Ascending aorta (tissue), 2 donors: ENCODE data around the gene RTN4RL2. TPM values are rescaled to one million over a fixed set of nuclear protein-coding genes. Genes with fewer than 3 reads are reported as not detected.

Source experiments
- DNase-seq, 2 donors: peaks; one replicate each; pipeline ENCODE4 v3.0.0-alpha.2; 2019; ENCODE audit warnings: low spot score in 2 of 2
- H3K27ac ChIP-seq, 2 donors: fragments of 200-600 bp; sonication (generic); one replicate each; pipeline ENCODE4 v1.5.1; 2016 to 2017; ENCODE audit warnings: mild to moderate bottlenecking in 1 of 2
- H3K27me3 ChIP-seq: fragments of 200-600 bp; sonication (generic); one replicate; pipeline ENCODE4 v1.5.1; 2017
- H3K36me3 ChIP-seq, 2 donors: fragments of 200-600 bp; sonication (generic); one replicate each; pipeline ENCODE4 v1.5.1; 2016
- H3K4me1 ChIP-seq, 2 donors: fragments of 200-600 bp; sonication (generic); one replicate each; pipeline ENCODE4 v1.5.1; 2016 to 2017; ENCODE audit warnings: mild to moderate bottlenecking in 1 of 2
- H3K4me3 ChIP-seq, 2 donors: fragments of 200-600 bp; sonication (generic); one replicate each; pipeline ENCODE4 v1.5.1; 2016 to 2017; ENCODE audit warnings: mild to moderate bottlenecking in 1 of 2
- H3K9me3 ChIP-seq, 2 donors: fragments of 200-600 bp; sonication (generic); one replicate each; pipeline ENCODE4 v1.5.1; 2016
- intact Hi-C: fragments of 100-400 bp; cut with DNase I; formaldehyde crosslinking; loops from one replicate; pipeline ENCODE4 v1.15.1; 2023
- total RNA-seq: library from RNA; depleted of rRNA; stranded (reverse); fragments of >200 nt; gene quantifications from one replicate; pipeline ENCODE4 v1.1.0, GENCODE V29; 2016
- TF ChIP-seq, protein P1 (sequence below), 3 experiments: fragments of 200-600 bp in 2 of 3; fragments of 450-650 bp in 1 of 3; sonication (generic) in 2 of 3; IDR thresholded peaks; one replicate each; pipeline ENCODE4 v1.5.1; 2016 to 2019; ENCODE audit warnings: antibody characterized with exemption in 3 of 3, mild to moderate bottlenecking in 1 of 3, moderate library complexity in 1 of 3

Gene RTN4RL2
- total RNA-seq, 1 donor from 2014 or later: 0.64 TPM

DNA sequence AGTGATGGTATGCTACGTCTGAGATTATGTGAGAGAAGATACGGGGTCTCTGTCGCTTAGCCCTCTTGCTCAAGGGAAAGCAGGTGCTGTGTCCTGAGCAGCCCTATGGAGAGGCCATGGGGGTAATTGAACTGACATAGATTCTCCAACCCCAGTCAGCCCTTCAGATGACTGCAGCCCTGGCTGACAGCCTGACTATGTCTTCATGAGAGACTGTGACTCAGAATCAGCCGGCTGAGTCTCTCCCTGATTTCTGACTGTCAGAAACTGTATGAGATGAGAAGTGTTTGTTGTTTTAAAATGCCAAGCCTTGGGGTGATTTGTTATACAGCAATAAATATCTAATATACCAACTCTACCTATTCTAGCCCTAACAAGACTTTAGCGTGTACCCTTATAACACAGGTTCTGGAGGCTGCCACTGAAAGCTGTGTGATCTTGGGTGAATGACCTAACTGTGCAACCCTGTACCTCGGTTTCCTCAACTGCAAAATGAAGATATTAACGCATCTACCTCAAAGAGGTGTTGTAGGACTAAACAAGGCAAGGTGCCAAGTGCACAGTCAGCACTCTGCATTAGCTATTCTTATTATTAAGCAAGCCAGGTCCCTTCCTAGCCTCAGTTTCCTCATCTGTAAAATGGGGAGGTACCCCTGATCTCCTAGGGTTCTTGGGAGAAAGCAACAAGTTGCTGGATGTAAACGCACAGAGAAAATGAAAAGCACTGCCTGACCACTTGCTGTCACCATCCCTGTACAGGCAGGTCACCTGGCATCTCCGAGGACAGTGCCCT lies 30.3 kb downstream of the RTN4RL2 start:
- no peak overlapping the region for H3K27ac ChIP-seq
- H3K27me3 ChIP-seq: no peaks in the 10 kb centered on the region
- H3K36me3 ChIP-seq: peaks cover 29 to 50% of the 10 kb centered on the region in 2 donors
- DNase-seq: no peak
- intact Hi-C loops: loop anchor here (10.0 kb wide), 1 partner anchor 166 kb away; the partner anchor contains the start of gene TNKS1BP1
- TF ChIP-seq, protein P1, sequence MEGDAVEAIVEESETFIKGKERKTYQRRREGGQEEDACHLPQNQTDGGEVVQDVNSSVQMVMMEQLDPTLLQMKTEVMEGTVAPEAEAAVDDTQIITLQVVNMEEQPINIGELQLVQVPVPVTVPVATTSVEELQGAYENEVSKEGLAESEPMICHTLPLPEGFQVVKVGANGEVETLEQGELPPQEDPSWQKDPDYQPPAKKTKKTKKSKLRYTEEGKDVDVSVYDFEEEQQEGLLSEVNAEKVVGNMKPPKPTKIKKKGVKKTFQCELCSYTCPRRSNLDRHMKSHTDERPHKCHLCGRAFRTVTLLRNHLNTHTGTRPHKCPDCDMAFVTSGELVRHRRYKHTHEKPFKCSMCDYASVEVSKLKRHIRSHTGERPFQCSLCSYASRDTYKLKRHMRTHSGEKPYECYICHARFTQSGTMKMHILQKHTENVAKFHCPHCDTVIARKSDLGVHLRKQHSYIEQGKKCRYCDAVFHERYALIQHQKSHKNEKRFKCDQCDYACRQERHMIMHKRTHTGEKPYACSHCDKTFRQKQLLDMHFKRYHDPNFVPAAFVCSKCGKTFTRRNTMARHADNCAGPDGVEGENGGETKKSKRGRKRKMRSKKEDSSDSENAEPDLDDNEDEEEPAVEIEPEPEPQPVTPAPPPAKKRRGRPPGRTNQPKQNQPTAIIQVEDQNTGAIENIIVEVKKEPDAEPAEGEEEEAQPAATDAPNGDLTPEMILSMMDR (IDR thresholded peaks at IDR 0.05): no peak
- no peaks in the 10 kb centered on the region for H3K4me1 ChIP-seq
- no peaks in the 10 kb centered on the region for H3K9me3 ChIP-seq
- H3K4me3 ChIP-seq: no peak overlapping the region

DNA sequence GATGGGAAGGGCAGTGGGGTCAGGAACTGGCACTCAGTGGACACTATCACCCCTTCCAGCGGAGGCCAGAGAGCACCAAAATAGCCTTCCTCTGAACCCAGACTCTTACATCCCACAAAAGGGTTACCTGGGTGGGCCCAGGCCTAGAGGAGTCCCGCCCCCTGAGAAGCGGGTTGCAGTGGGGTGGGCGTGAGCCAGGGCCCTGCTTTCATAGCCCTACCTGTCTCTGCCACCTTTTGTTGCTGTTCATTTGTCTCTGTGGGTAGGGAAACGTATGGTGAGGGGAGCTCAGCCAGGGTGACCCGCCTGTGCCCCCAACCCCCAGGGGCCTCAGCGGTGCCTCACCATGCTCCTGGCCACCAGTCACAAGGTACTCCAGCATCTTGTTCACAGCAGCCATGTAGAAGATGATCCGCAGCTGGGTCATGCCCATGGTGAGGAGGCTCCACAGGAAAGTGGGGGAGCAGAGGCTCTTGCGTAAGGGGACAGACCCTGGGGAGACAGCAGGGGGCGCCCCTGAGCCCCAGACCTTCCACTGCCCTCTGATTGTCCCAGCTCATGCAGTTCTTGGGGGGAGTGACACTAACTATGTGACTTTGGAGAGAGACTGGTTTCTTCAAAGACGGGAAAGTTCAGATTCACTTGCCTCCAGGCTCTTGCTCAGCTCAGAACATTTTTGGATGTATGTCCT lies 31.2 kb downstream of the RTN4RL2 start:
- peaks cover 24 to 43% of the 10 kb centered on the region in 2 donors for H3K36me3 ChIP-seq
- H3K4me3 ChIP-seq: no peak overlapping the region

DNA sequence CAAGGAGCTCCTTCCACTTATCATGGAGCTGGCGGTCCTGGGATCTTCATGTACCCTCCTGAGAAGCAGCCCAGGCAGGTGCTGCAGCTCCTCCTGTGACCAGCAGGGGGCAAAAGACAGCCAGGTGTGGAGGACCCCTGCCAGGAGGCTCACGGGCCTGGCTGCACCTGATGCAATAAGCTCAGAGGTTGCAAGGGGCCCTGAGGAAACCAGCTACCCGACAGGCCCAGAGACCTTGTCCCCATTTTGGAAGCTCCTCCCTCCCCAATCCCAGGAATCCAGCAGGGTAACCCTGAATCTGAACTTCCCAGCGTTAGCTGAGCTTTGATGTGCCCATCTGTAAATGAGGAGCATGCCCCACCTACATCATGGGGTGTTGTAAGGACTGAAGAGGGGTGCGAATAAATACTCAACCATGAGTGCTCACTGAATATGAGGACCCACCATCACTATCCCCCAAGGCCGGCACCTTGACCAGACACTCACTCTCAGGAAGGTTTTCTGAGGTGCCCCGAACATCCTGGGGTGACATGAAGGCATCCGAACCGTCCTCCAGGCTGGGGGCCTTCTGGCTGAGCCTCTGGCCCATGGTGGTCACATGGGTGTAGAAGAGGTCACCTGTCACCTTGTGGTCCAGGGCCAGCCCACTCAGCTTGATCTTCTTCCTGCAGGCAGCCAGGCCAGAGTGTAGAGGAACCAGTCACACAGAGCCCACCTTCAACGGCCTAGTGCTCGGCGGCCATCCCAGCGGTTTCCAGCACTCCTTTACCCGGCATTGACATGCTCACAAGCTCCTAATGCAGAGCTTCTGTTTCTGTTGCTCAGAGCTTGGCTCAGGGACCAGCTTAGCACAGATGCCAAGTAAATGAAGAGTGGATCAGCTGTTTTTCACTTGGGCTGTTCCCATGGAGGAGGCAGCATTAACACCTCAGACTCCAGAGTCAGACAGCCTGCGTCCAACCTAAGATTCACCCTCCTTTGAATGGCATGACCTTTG lies 33.5 kb downstream of the RTN4RL2 start:
- TF ChIP-seq, protein P1 (IDR thresholded peaks at IDR 0.05): peak; percentile 71 to 94 (median 91)
- peak in 1 of 2 donors; percentile 76 for DNase-seq
- Histone ChIP-seq H3K27me3 (no peaks in the 10 kb centered on the region), H3K27ac (no peak overlapping the region), H3K9me3 (no peaks in the 10 kb centered on the region), H3K4me3 (no peak overlapping the region), H3K36me3 (peaks cover 12 to 29% of the 10 kb centered on the region in 2 donors), H3K4me1 (peaks cover 0 to 1% of the 10 kb centered on the region in 2 donors)
- intact Hi-C loops: loop anchor here (1.0 to 10.0 kb wide), 2 partner anchors 33 to 169 kb away; partner anchors contain the start of gene TNKS1BP1

More for the DNA sequence above, 31.2 kb downstream of the RTN4RL2 start:
- DNase-seq: no peak
- intact Hi-C loops: loop anchor here (10.0 kb wide), 1 partner anchor 167 kb away; the partner anchor contains the start of gene TNKS1BP1
- Histone ChIP-seq H3K4me1 (no peaks in the 10 kb centered on the region), H3K27me3 (no peaks in the 10 kb centered on the region), H3K9me3 (no peaks in the 10 kb centered on the region), H3K27ac (no peak overlapping the region)
- TF ChIP-seq, protein P1 (IDR thresholded peaks at IDR 0.05): peak; percentile 20 to 50 (median 37)

DNA sequence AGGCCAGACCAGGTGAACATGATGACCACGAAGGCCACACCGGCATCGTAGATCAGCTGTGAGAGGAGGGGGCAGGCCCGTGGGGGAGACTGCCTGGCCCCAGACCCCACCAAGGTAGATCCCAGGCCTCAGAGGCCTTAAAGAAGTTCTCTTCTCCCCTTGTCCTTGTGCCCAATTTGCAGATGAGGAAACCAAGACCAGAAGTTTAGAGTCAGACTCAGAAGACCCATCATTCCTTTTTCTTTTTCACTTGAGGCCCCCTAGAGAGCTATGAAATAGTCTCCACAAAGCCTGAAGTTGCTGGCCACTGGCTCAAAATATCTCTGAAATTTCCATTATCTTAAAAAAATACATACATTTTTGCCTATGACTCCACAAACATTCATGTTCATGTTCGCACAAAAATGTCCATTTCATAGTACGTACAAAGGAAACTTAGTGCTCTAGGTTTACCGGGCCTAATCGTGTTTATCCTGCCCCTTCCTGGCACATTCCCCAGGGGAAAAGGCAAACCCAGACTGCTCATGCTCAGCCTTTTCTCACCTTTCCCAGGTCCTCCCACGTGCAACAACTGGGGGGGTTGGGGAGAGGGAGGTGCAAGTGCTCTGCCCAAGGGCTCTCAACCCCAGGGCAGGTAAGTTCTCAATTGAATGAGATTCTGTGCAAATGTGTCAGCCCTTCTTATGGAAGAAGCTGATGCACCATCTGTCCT lies 35.9 kb downstream of the RTN4RL2 start:
- TF ChIP-seq, protein P1 (IDR thresholded peaks at IDR 0.05): no peak
- no peak overlapping the region for H3K27ac ChIP-seq
- peaks cover 4 to 10% of the 10 kb centered on the region in 2 donors for H3K36me3 ChIP-seq
- H3K4me3 ChIP-seq: no peak overlapping the region
- DNase-seq: no peak
- no peaks in the 10 kb centered on the region for H3K9me3 ChIP-seq
- H3K27me3 ChIP-seq: no peaks in the 10 kb centered on the region
- intact Hi-C loops: loop anchor here (10.0 kb wide), 1 partner anchor 171 kb away; the partner anchor contains the start of gene TNKS1BP1
- H3K4me1 ChIP-seq: peaks cover 4 to 12% of the 10 kb centered on the region in 2 donors
